ENCODE data around the gene MAD1L1. TPM values are rescaled to one million over a fixed set of nuclear protein-coding genes. Genes with fewer than 3 reads are reported as not detected.

Gene MAD1L1
- total RNA-seq, 2 donors from 2014 or later, result 51.2 to 63.8 TPM

GRCh38 chr7:2017481-2017891, 215.3 kb downstream of the MAD1L1 start:
- DNase-seq, result no peak
- peaks cover 29% of the 10 kb centered on the region for H3K4me1 Mint-ChIP-seq (ENCODE audit: low read depth)
- ATAC-seq (replicated peaks in 1 of 2), result no peak
- no peak overlapping the region for H3K27ac Mint-ChIP-seq
- no peak overlapping the region for H3K4me3 Mint-ChIP-seq
- H3K27me3 Mint-ChIP-seq (ENCODE audit: low read depth), result no peaks in the 10 kb centered on the region
- H3K36me3 Mint-ChIP-seq (ENCODE audit: insufficient read depth in 2 of 2), result no peaks in the 10 kb centered on the region
- H3K9me3 Mint-ChIP-seq, result no peaks in the 10 kb centered on the region

- DNase-seq (no peak), ATAC-seq (replicated peaks in 1 of 2) (no peak)
- Mint-ChIP-seq H3K4me3 (no peak overlapping the region), H3K4me1 (ENCODE audit: low read depth) (peaks cover 29% of the 10 kb centered on the region), H3K27me3 (ENCODE audit: low read depth) (no peaks in the 10 kb centered on the region), H3K36me3 (ENCODE audit: insufficient read depth in 2 of 2) (no peaks in the 10 kb centered on the region), H3K27ac (no peak overlapping the region), H3K9me3 (no peaks in the 10 kb centered on the region)
Measured at GRCh38 chr7:2016761-2017480, 215.8 kb downstream of the MAD1L1 start.

- no peaks in the 10 kb centered on the region for H3K9me3 Mint-ChIP-seq
- no peak overlapping the region for H3K4me3 Mint-ChIP-seq
- peaks cover 23% of the 10 kb centered on the region for H3K4me1 Mint-ChIP-seq (ENCODE audit: low read depth)
- H3K27ac Mint-ChIP-seq, result no peak overlapping the region
- DNase-seq, result no peak
- no peaks in the 10 kb centered on the region for H3K27me3 Mint-ChIP-seq (ENCODE audit: low read depth)
- no peak for ATAC-seq (replicated peaks in 1 of 2)
- H3K36me3 Mint-ChIP-seq (ENCODE audit: insufficient read depth in 2 of 2), result no peaks in the 10 kb centered on the region
Measured at GRCh38 chr7:2016021-2016631, 216.6 kb downstream of the MAD1L1 start.

- no peak for DNase-seq
- ATAC-seq (replicated peaks in 1 of 2), result no peak
- H3K36me3 Mint-ChIP-seq (ENCODE audit: insufficient read depth in 2 of 2), result no peaks in the 10 kb centered on the region
- H3K4me1 Mint-ChIP-seq (ENCODE audit: low read depth), result peaks cover 15% of the 10 kb centered on the region
- H3K27me3 Mint-ChIP-seq (ENCODE audit: low read depth), result no peaks in the 10 kb centered on the region
- no peak overlapping the region for H3K4me3 Mint-ChIP-seq
- no peak overlapping the region for H3K27ac Mint-ChIP-seq
- no peaks in the 10 kb centered on the region for H3K9me3 Mint-ChIP-seq
Measured at GRCh38 chr7:2015251-2015871, 217.4 kb downstream of the MAD1L1 start.

GRCh38 chr7:2014391-2015241, 218.1 kb downstream of the MAD1L1 start:
- Mint-ChIP-seq H3K36me3 (ENCODE audit: insufficient read depth in 2 of 2) (no peaks in the 10 kb centered on the region), H3K9me3 (no peaks in the 10 kb centered on the region), H3K4me3 (no peak overlapping the region), H3K4me1 (ENCODE audit: low read depth) (peaks cover 8% of the 10 kb centered on the region), H3K27me3 (ENCODE audit: low read depth) (no peaks in the 10 kb centered on the region), H3K27ac (no peak overlapping the region)
- DNase-seq, result no peak
- no peak for ATAC-seq (replicated peaks in 1 of 2)

GRCh38 chr7:2013381-2014311, 219.1 kb downstream of the MAD1L1 start:
- ATAC-seq (replicated peaks in 1 of 2) (no peak), DNase-seq (no peak)
- Mint-ChIP-seq H3K27me3 (ENCODE audit: low read depth) (no peaks in the 10 kb centered on the region), H3K9me3 (no peaks in the 10 kb centered on the region), H3K4me3 (no peak overlapping the region), H3K27ac (no peak overlapping the region), H3K36me3 (ENCODE audit: insufficient read depth in 2 of 2) (no peaks in the 10 kb centered on the region), H3K4me1 (ENCODE audit: low read depth) (no peaks in the 10 kb centered on the region)

- no peak overlapping the region for H3K4me3 Mint-ChIP-seq
- H3K9me3 Mint-ChIP-seq, result no peaks in the 10 kb centered on the region
- H3K27me3 Mint-ChIP-seq (ENCODE audit: low read depth), result no peaks in the 10 kb centered on the region
- no peaks in the 10 kb centered on the region for H3K4me1 Mint-ChIP-seq (ENCODE audit: low read depth)
- DNase-seq (no peak), ATAC-seq (replicated peaks in 1 of 2) (no peak)
- H3K27ac Mint-ChIP-seq, result no peak overlapping the region
- H3K36me3 Mint-ChIP-seq (ENCODE audit: insufficient read depth in 2 of 2), result no peaks in the 10 kb centered on the region
Measured at GRCh38 chr7:2012981-2013380, 219.8 kb downstream of the MAD1L1 start.

GRCh38 chr7:2012044-2012900, 220.5 kb downstream of the MAD1L1 start:
- no peak for ATAC-seq (replicated peaks in 1 of 2)
- no peak for DNase-seq
- H3K9me3 Mint-ChIP-seq, result no peaks in the 10 kb centered on the region
- H3K36me3 Mint-ChIP-seq (ENCODE audit: insufficient read depth in 2 of 2), result no peaks in the 10 kb centered on the region
- H3K27ac Mint-ChIP-seq, result no peak overlapping the region
- no peaks in the 10 kb centered on the region for H3K4me1 Mint-ChIP-seq (ENCODE audit: low read depth)
- no peaks in the 10 kb centered on the region for H3K27me3 Mint-ChIP-seq (ENCODE audit: low read depth)
- no peak overlapping the region for H3K4me3 Mint-ChIP-seq

GRCh38 chr7:2011266-2012043, 221.3 kb downstream of the MAD1L1 start:
- Mint-ChIP-seq H3K27ac (no peak overlapping the region), H3K4me1 (ENCODE audit: low read depth) (no peaks in the 10 kb centered on the region), H3K27me3 (ENCODE audit: low read depth) (no peaks in the 10 kb centered on the region), H3K4me3 (no peak overlapping the region), H3K36me3 (ENCODE audit: insufficient read depth in 2 of 2) (no peaks in the 10 kb centered on the region), H3K9me3 (no peaks in the 10 kb centered on the region)
- no peak for ATAC-seq (replicated peaks in 1 of 2)
- no peak for DNase-seq

GRCh38 chr7:2010551-2011265, 222.0 kb downstream of the MAD1L1 start:
- Mint-ChIP-seq H3K27me3 (ENCODE audit: low read depth) (no peaks in the 10 kb centered on the region), H3K4me1 (ENCODE audit: low read depth) (no peaks in the 10 kb centered on the region), H3K4me3 (no peak overlapping the region), H3K27ac (no peak overlapping the region), H3K36me3 (ENCODE audit: insufficient read depth in 2 of 2) (no peaks in the 10 kb centered on the region), H3K9me3 (no peaks in the 10 kb centered on the region)
- ATAC-seq (replicated peaks in 1 of 2), result no peak
- no peak for DNase-seq

- no peaks in the 10 kb centered on the region for H3K27me3 Mint-ChIP-seq (ENCODE audit: low read depth)
- H3K36me3 Mint-ChIP-seq (ENCODE audit: insufficient read depth in 2 of 2), result no peaks in the 10 kb centered on the region
- no peak overlapping the region for H3K4me3 Mint-ChIP-seq
- H3K9me3 Mint-ChIP-seq, result no peaks in the 10 kb centered on the region
- H3K4me1 Mint-ChIP-seq (ENCODE audit: low read depth), result no peaks in the 10 kb centered on the region
- no peak for ATAC-seq (replicated peaks in 1 of 2)
- DNase-seq, result no peak
- no peak overlapping the region for H3K27ac Mint-ChIP-seq
Measured at GRCh38 chr7:2010101-2010500, 222.6 kb downstream of the MAD1L1 start.

Data from activated T-cell treated with anti-CD3 and anti-CD28 coated beads, Interleukin-2, amount 50 U/mL, for 72 hours (primary cell).